GM12878 (cell line): ENCODE measurements around the gene PTTG1. TPM values are rescaled to one million over a fixed set of nuclear protein-coding genes. Genes with fewer than 3 reads are reported as not detected.

ENCODE experiments used
- BCL11A ChIP-seq: IDR thresholded peaks from 2 replicates; pipeline ENCODE4 v1.6.1; 2011; ENCODE audit warnings: low read depth, low read length
- BHLHE40 ChIP-seq, 2 experiments: fragments of 450-650 bp in 1 of 2; IDR thresholded peaks; 2 replicates each; pipeline ENCODE4 v1.6.1; 2011 to 2017; ENCODE audit warnings: low read depth in 2 of 2, borderline replicate concordance in 1 of 2, improper control_type of control experiment in 1 of 2, low read length in 1 of 2, mild to moderate bottlenecking in 1 of 2
- EGR1 ChIP-seq, 2 experiments: IDR thresholded peaks; 1 replicate in 1 of 2; 2 replicates in 1 of 2; pipeline ENCODE4 v1.6.1; 2011 to 2012; ENCODE audit warnings: low read depth in 2 of 2, low read length in 2 of 2, borderline replicate concordance in 1 of 2, mild to moderate bottlenecking in 1 of 2, moderate library complexity in 1 of 2
- ELK1 ChIP-seq: IDR thresholded peaks from 2 replicates; pipeline ENCODE4 v1.6.1; 2012; ENCODE audit warnings: low read depth, low read length, improper control_type of control experiment
- FOXM1 ChIP-seq: IDR thresholded peaks from 2 replicates; pipeline ENCODE4 v1.6.1; 2012; ENCODE audit warnings: low read depth, mild to moderate bottlenecking, inconsistent platforms, low read length, moderate library complexity
- GABPA ChIP-seq: IDR thresholded peaks from 2 replicates; pipeline ENCODE4 v1.6.1; 2014; ENCODE audit warnings: antibody characterized with exemption, low read depth, mild to moderate bottlenecking, inconsistent platforms
- IKZF2 ChIP-seq, 2 experiments: fragments of 450-650 bp; IDR thresholded peaks; 2 replicates each; pipeline ENCODE4 v1.6.1; 2017; ENCODE audit warnings: mild to moderate bottlenecking in 2 of 2, moderate library complexity in 2 of 2
- JUNB ChIP-seq: IDR thresholded peaks from 2 replicates; pipeline ENCODE4 v1.6.1; 2016; ENCODE audit warnings: antibody characterized with exemption, mild to moderate bottlenecking
- NR2C1 ChIP-seq: fragments of 450-650 bp; IDR thresholded peaks from 2 replicates; pipeline ENCODE4 v1.6.1; 2017; ENCODE audit warnings: antibody characterized with exemption, mild to moderate bottlenecking, moderate library complexity
- PBX3 ChIP-seq: IDR thresholded peaks from 2 replicates; pipeline ENCODE4 v1.6.1; 2011; ENCODE audit warnings: mild to moderate bottlenecking, low read depth, low read length, moderate library complexity; ENCODE audit not compliant: insufficient replicate concordance
- PKNOX1 ChIP-seq: fragments of 450-650 bp; IDR thresholded peaks from 2 replicates; pipeline ENCODE4 v1.6.1; 2016; ENCODE audit warnings: mild to moderate bottlenecking
- POU2F2 ChIP-seq: IDR thresholded peaks from 3 replicates; pipeline ENCODE4 v1.6.1; 2011; ENCODE audit warnings: low read depth, mild to moderate bottlenecking, low read length, borderline replicate concordance
- RFX5 ChIP-seq: IDR thresholded peaks from 2 replicates; pipeline ENCODE4 v1.6.1; 2011; ENCODE audit warnings: low read depth, low read length, improper control_type of control experiment
- RUNX3 ChIP-seq: IDR thresholded peaks from 2 replicates; pipeline ENCODE4 v1.6.1; 2012; ENCODE audit warnings: low read length, inconsistent platforms
- SMC3 ChIP-seq: IDR thresholded peaks from 2 replicates; pipeline ENCODE4 v1.6.1; 2011; ENCODE audit warnings: low read length, improper control_type of control experiment, borderline replicate concordance
- SREBF2 ChIP-seq: IDR thresholded peaks from 2 replicates; pipeline ENCODE4 v1.6.1; 2012; ENCODE audit warnings: mild to moderate bottlenecking, low read length
- STAT1 ChIP-seq: fragments of 450-650 bp; conservative IDR thresholded peaks from 2 replicates; pipeline ENCODE4 v1.6.1; 2014; ENCODE audit warnings: antibody characterized with exemption, mild to moderate bottlenecking
- STAT3 ChIP-seq: IDR thresholded peaks from 2 replicates; pipeline ENCODE4 v1.6.1; 2011; ENCODE audit warnings: low read depth, low read length, improper control_type of control experiment
- TCF7 ChIP-seq: IDR thresholded peaks from 2 replicates; pipeline ENCODE4 v1.6.1; 2014; ENCODE audit warnings: antibody characterized with exemption, borderline replicate concordance
- ZBTB33 ChIP-seq: fragments of 450-650 bp; IDR thresholded peaks from 2 replicates; pipeline ENCODE4 v1.6.1; 2017; ENCODE audit warnings: mild to moderate bottlenecking
- ZNF592 ChIP-seq: fragments of 450-650 bp; IDR thresholded peaks from 2 replicates; pipeline ENCODE4 v1.6.1; 2017; ENCODE audit warnings: mild to moderate bottlenecking, moderate library complexity
- ZZZ3 ChIP-seq: IDR thresholded peaks from 2 replicates; pipeline ENCODE4 v1.6.1; 2011; ENCODE audit warnings: low read depth; ENCODE audit not compliant: control insufficient read depth, insufficient read length
- polyA plus RNA-seq, 11 experiments: library from polyadenylated mRNA; depleted of rRNA in 4 of 11; unstranded in 6 of 11; stranded (reverse) in 5 of 11; fragments of >200 nt; fragmentation: Nextera tagmentation in 4 of 11; fragmentation: Illumina TruSeq in 1 of 11; extraction: Ambion mirVana in 4 of 11; extraction: Trizol in 1 of 11; gene quantifications; 1 replicate in 1 of 11; 2 replicates in 10 of 11; pipeline versions ENCODE4 v1.2.1 to v1.2.3, GENCODE V29; 2011 to 2016; ENCODE audit warnings: inconsistent platforms in 2 of 11, missing spikeins in 2 of 11, low read depth in 1 of 11
- total RNA-seq, 4 experiments: library from RNA; depleted of rRNA in 3 of 4; stranded (reverse); fragments of >200 nt in 3 of 4; fragmentation: Illumina TruSeq in 1 of 4; extraction: Trizol in 1 of 4; gene quantifications; 2 replicates each; pipeline versions ENCODE4 v1.2.1 to v1.2.3, GENCODE V29; 2013 to 2021

PTTG1 gene
- total and polyA plus RNA-seq, 10 of the 15 experiments (the other 5 are each of a cell fraction or from before 2014, with no cell fraction given): 154 to 1,033 (median 377) TPM

- TF ChIP-seq ZNF592 (no peak), PBX3 (no peak), SREBF2 (no peak), ZBTB33 (no peak), FOXM1 (peak; percentile 84), GABPA (no peak), STAT3 (no peak), RUNX3 (peak; percentile 86), NR2C1 (no peak), BCL11A (no peak), ELK1 (no peak), JUNB (no peak), PKNOX1 (no peak), POU2F2 (peak; percentile 53; the same call in 2 of the 3 replicates), TCF7 (no peak), SMC3 (no peak), ZZZ3 (no peak), EGR1 (IDR thresholded peaks at IDR 0.05; ENCODE audit: borderline replicate concordance in 1 of 2, low read depth in 2 of 2, low read length in 2 of 2) (no peak), RFX5 (peak; percentile 48; the same call in 1 of the 2 replicates), STAT1 (no peak), IKZF2 (IDR thresholded peaks at IDR 0.05) (no peak), BHLHE40 (IDR thresholded peaks at IDR 0.05; ENCODE audit: borderline replicate concordance in 1 of 2, low read depth in 2 of 2, low read length in 1 of 2) (peak in 1 of 2 experiments; percentile 60; a peak in 2 of 4 replicates)
These were observed at the start of gene PTTG1 (continued) for GRCh38 chr5:160421625-160422258.
